HG02885 (cell line): ENCODE data around the gene TMEM238L.

Experiments
- ATAC-seq: cut with Tn5 transposase; IDR thresholded peaks from one replicate; pipeline ENCODE4 v1.9.1; 2021; ENCODE audit warnings: mild to moderate bottlenecking; ENCODE audit not compliant: unreplicated experiment, poor library complexity

TMEM238L gene

GRCh38 chr17:10806545-10807262 is 2.8 kb upstream of the TMEM238L start:
- ATAC-seq, result no peak

- no peak for ATAC-seq
Observed at GRCh38 chr17:10805911-10806310, 2.0 kb upstream of the TMEM238L start.

GRCh38 chr17:10804546-10804945 is 647 bp upstream of the TMEM238L start:
- ATAC-seq, result no peak

GRCh38 chr17:10803350-10803749 is 549 bp downstream of the TMEM238L start:
- no peak for ATAC-seq

- ATAC-seq, result no peak
Observed at GRCh38 chr17:10802496-10803284, 1.2 kb downstream of the TMEM238L start.

GRCh38 chr17:10799407-10799806 is 4.5 kb downstream of the TMEM238L start:
- ATAC-seq, result no peak

- no peak for ATAC-seq
Observed at GRCh38 chr17:10798910-10799309, 5.0 kb downstream of the TMEM238L start.

- no peak for ATAC-seq
Observed at GRCh38 chr17:10798332-10798749, 5.6 kb downstream of the TMEM238L start.

- ATAC-seq, result no peak
Observed at GRCh38 chr17:10797476-10798328, 6.2 kb downstream of the TMEM238L start.

GRCh38 chr17:10793816-10794215 is 10.1 kb downstream of the TMEM238L start:
- ATAC-seq, result no peak

GRCh38 chr17:10793256-10793655 is 10.6 kb downstream of the TMEM238L start:
- ATAC-seq, result no peak

GRCh38 chr17:10792151-10792550 is 11.7 kb downstream of the TMEM238L start:
- ATAC-seq, result no peak

GRCh38 chr17:10790491-10791401 is 13.2 kb downstream of the TMEM238L start:
- ATAC-seq, result no peak

- no peak for ATAC-seq
Observed at GRCh38 chr17:10789694-10790271, 14.1 kb downstream of the TMEM238L start.

- ATAC-seq, result no peak
Observed at GRCh38 chr17:10787306-10788045, 16.4 kb downstream of the TMEM238L start.

- ATAC-seq, result no peak
Observed at GRCh38 chr17:10785295-10785694, 18.6 kb downstream of the TMEM238L start.

GRCh38 chr17:10779609-10780008 is 24.3 kb downstream of the TMEM238L start:
- no peak for ATAC-seq

- ATAC-seq, result no peak
Observed at GRCh38 chr17:10777890-10778289, 26.0 kb downstream of the TMEM238L start.
